ENCODE measurements around the gene ZNF423.

The ZNF423 gene

GRCh38 chr16:49848530-49848929, 7.4 kb downstream of the ZNF423 start:
- no peak for DNase-seq (ENCODE audit: low spot score)

DNA sequence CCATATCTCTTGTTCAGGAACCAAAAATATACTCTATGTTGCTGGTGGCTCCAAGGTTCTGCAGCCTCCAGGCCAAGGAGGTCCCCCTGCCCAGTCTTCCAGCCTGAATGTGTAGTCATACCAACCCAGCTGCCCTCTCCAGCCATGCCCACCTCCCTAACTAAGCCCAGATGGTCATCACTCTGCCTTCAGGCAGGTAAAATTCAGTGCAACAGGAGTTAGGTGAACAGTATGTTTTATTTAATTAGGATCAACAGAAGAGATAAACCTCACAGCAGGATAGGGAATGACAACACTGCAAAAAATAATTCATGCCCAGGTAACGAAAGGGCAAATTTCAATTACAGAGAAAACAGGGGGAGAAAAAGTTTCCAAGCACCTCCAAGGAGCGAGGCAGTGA, 9.1 kb downstream of the ZNF423 start:
- DNase-seq (ENCODE audit: low spot score): no peak

GRCh38 chr16:49844359-49844758, 11.6 kb downstream of the ZNF423 start:
- DNase-seq (ENCODE audit: low spot score): no peak

GRCh38 chr16:49843758-49844157, 12.2 kb downstream of the ZNF423 start:
- no peak for DNase-seq (ENCODE audit: low spot score)

DNA sequence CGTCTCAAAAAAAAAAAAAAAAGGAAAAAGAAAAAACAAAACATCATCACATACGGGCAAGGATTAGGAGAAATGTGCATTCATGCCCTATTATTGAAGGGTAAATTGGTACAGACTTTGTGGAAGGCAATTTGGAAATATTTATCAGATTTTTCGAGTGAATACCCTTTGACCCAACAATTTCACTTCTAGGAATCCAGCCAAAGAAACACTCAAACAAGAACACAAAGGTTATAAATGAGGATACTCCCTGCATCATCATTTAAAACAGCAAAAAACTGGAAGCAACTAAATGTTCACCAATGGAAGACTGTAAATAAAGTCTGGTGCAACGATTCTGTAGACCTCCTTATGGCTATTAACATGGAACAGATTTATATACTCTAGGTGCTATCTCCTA, 12.9 kb downstream of the ZNF423 start:
- no peak for DNase-seq (ENCODE audit: low spot score)

DNA sequence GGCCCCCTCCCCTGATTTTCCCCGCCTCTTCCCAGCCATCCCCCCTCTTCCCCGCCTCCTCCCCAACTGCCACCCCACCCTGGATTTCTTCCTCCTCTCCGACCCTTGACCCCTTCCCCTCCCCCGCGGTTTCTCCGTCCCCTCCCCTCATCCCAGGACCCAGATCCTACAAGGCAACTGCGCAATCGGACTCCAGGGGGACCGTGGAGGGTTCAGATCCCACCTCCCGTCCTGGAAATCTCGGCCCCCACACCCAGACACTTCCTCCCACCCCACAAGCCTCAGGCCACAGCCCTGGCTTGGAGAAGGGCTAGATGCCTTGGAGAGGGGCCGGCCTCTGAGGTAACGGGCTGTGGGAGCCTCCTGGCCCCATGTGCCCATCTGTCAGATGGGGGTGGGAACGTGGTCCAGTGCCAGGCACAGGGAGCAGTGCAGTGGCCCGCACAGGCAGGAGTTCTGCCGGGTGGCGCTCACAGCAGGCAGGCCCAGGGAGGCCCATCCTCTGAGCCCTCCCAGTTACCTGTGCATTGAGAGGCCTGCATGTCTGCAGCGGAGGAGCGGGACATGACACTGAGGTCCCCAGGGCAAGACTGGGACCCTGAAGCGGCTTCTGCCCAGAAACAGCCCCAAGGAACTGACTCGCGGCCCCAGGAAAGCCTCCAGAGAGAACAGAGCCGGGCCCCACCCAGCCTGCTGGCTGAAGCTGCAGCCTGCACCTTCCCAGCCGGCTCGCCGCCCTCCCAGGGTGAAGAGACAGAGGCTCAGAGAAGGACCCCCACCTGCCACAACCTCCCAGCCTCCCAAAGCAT, 16.7 kb downstream of the ZNF423 start:
- DNase-seq (ENCODE audit: low spot score): no peak

- no peak for DNase-seq (ENCODE audit: low spot score)
Measured at GRCh38 chr16:49838441-49839016, 17.4 kb downstream of the ZNF423 start.

DNA sequence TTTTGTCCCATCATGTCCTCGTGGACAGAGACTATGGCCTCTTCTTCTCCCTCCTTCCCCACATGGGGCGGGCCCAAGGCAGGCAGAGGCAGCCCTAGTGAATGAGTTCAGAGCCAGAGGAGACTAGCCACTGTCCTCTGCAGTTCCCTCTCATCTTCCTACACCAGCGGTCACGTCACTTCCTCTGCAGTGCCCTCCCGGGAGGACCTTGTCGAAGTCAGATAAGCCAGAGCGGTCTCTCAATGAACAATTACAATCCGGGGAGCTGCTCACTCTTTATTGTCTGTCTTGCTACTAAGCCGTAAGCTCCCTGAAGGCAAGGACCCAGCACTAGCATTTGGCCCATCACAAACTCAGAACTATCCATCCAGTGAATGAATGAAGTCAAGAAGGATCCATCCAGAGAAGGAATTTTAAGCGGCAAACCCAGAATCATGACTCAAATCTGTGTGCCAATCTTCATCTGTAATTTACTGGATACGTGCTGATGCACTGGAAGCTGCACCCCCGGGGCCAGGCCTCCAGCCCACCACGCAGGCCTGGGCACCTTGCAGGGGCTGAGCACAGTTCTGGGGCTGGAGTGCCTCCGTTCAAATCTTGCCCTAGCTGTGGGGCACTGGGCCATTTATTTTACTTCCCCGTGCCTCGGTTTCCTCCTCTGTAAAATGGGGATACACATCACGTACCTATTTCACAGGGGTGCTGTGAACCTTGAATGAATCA, 18.1 kb downstream of the ZNF423 start:
- no peak for DNase-seq (ENCODE audit: low spot score)

DNA sequence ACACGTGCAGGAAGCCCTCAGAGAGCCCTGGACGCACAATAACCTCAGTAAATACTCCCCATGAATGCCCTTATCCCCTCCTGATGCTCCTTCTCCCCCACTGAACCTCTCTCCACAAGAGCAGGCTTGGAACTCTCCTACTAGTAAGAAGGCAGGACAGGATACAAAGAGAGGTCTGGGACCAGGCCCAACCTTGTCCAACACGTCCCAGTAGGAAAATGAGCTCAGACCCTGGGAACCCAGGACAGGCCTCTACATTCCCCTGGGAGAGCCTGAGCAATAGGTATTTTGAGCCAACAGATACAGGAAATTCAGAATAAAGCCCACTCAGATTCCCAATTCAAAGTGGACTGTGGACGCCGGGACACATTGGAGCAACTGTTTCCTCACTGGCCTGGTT, 19.2 kb downstream of the ZNF423 start:
- DNase-seq (ENCODE audit: low spot score): no peak

DNA sequence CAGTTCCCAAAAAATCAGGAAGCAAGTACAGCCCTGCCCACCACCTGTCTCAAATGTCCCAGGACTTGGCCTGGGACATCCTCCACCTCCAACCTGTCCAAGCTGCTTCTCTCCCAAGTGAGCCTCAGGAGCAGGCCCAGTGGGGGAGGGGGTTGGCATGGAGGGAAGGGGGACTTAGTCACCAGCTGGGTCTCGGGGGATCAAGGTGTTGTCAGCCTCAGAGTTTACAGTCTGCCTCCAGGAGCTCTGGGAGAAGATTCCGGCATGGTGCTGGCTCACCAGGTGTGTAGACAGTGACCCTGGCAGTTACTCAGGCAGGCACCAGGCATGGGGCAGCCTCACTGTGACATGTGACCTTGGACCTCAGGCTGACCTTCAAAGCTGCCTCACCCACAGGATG, 19.7 kb downstream of the ZNF423 start:
- DNase-seq (ENCODE audit: low spot score): no peak

- DNase-seq (ENCODE audit: low spot score): no peak
Measured at GRCh38 chr16:49835161-49835777, 20.6 kb downstream of the ZNF423 start.

DNA sequence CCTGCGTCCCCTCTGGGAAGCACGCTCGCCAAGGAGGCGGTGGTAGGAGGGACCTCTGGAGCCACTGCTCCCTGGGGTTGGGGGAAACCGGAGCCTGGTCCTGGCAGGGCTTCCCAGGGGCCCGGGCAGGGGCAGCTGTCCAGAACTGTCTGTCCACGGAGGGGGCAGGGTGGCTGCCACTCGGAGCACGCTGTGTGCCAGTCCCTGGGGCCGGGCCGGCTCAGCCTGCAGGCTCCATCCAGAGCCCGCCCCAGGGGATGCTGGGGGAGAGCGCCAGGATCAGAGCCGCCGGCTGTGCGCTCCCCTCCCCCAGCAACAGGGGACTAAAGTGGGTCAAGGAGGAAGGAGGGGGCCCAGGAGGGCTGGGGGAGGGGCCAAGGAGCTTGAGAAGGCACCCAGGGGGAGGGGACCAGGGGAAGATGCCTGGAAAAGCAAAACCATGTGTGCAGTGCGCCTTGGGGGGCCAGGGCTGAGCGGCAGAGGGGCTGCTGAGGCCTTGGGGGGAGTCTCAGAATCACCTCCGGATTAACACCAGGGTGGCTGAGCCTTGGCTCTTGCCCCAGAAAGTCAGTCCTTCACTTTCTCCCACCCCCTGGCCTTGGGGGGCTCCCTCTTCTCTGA, 21.3 kb downstream of the ZNF423 start:
- DNase-seq (ENCODE audit: low spot score): no peak

DNA sequence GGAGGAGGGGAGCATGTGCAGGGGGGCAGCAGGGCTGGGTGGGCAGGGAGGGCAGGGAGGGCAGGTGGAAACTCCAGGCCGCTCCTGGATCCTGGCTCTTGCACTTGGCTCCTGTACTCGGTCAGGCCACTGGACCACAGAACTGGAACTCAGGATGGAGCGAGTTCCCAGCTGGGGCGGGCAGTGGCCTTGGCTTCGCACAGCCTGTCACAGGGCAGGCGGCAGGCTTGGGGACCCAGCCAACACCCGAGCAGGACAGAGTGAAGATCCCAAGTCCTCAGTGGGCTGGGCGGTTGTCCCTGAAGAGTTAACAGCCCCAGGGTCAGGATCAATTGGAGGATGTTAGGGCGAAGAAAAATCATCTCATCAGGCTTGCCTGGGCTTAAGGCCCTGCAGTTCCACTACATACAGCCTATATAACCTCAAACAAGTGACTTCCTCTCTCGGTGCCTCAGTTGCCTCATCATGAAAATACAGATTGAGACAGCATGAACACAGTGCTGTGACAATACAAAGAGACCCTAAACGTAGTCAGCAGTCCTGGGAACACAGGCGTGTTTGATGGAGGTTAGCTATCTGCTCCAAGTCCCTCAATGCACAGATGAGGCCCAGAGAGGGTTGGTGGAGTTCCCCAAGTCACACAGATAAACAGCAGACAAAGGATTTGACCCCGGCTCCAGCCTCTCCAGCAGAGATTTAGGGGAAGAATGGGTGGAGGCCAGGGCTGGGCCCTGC, 21.9 kb downstream of the ZNF423 start:
- no peak for DNase-seq (ENCODE audit: low spot score)

DNA sequence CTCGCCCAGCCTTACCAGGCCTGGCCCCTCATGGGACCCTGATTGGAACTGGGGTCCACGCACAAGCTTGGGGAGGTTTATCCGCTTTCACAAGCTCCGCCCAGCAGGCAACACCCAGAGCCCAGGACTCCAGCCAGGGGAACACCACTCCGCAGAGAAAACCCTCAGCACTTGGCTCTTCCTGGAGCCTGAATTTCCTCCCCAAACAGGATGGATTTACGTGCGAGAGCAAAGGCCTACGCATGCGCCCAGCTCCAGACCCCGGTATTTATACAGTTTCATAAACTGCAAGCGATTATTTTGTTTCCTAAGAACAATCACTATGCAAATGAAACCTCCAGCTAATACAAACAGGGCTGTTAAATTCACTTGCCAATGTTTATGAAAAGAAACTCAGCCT, 22.8 kb downstream of the ZNF423 start:
- DNase-seq (ENCODE audit: low spot score): no peak

GRCh38 chr16:49832177-49832576, 23.7 kb downstream of the ZNF423 start:
- DNase-seq (ENCODE audit: low spot score): no peak

DNA sequence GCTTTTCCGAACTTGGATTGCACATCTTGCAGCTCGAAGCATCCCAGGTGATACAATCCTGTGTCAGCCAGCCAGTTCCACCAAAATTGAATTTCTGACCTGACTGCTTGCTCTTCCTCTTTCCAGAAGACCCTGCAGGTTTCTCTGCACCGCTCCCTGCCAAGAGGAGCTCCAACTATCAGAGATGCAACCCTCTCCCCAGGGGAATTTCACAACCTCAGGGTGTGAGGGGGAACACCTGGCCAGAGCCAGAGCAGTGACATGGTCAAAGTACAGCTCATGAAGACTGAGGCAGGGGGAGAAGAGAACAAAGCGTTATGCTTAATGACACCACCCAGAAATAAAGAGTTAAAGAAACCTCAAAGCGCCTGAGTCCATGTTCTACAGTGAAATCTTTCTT, 25.0 kb downstream of the ZNF423 start:
- DNase-seq (ENCODE audit: low spot score): no peak

DNA sequence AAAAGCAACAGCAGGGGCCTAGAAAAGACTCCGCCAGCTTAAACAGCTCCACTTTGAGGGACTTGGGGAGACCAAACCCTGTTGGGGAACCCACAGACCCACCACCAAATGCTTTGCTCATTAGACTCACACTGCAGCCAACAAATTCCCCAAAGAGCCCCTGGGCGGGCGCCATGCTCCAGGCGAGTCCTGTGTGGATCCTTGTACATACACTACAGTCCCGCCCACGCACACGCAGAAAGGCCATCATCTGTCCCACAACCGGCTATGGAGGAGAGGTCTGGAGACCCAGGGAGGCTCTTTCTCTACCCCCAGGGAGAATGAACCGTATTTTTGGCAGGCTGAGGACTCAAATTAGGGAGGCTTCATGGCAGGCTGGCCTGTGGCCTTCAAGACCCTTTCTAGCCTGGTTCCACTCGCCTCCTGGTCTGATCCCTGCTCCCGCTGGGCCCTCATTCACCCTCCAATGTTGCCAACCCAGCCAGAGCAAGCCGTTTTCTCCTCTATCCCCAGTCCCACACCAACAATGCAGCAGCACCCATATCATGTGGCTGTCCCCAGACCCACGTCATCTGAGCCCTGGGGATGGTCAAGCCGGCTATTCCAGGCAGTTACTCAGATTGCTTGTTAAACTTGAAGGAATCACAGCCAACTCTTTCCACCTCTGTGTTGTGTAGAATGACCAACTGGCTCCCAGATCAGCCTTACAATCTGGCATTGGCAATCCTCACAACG, 27.2 kb downstream of the ZNF423 start:
- DNase-seq (ENCODE audit: low spot score): no peak

GRCh38 chr16:49827805-49828438, 28.0 kb downstream of the ZNF423 start:
- no peak for DNase-seq (ENCODE audit: low spot score)

- DNase-seq (ENCODE audit: low spot score): no peak
Measured at GRCh38 chr16:49826515-49826914, 29.4 kb downstream of the ZNF423 start.

- DNase-seq (ENCODE audit: low spot score): no peak
Measured at GRCh38 chr16:49825041-49825440, 30.9 kb downstream of the ZNF423 start.

Measured in hematopoietic multipotent progenitor cell treated with erythropoietin and hydrocortisone succinate and interleukin-3 and kit ligand, for 17 days (in vitro differentiated cells).